ENCODE measurements around the gene UROS.

UROS gene

GRCh38 chr10:125845617-125846016 lies 22.6 kb upstream of the UROS start:
- DNase-seq (no peak), ATAC-seq (ENCODE audit: insufficient read depth, low read depth) (no peak)
- no peaks in the 10 kb centered on the region for H3K4me1 ChIP-seq (ENCODE audit: insufficient read depth, low read length)
- TF ChIP-seq, protein P1, sequence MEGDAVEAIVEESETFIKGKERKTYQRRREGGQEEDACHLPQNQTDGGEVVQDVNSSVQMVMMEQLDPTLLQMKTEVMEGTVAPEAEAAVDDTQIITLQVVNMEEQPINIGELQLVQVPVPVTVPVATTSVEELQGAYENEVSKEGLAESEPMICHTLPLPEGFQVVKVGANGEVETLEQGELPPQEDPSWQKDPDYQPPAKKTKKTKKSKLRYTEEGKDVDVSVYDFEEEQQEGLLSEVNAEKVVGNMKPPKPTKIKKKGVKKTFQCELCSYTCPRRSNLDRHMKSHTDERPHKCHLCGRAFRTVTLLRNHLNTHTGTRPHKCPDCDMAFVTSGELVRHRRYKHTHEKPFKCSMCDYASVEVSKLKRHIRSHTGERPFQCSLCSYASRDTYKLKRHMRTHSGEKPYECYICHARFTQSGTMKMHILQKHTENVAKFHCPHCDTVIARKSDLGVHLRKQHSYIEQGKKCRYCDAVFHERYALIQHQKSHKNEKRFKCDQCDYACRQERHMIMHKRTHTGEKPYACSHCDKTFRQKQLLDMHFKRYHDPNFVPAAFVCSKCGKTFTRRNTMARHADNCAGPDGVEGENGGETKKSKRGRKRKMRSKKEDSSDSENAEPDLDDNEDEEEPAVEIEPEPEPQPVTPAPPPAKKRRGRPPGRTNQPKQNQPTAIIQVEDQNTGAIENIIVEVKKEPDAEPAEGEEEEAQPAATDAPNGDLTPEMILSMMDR (IDR thresholded peaks at IDR 0.05; ENCODE audit: borderline replicate concordance, extremely low read depth, low read length, poor library complexity, severe bottlenecking), result no peak
- TF ChIP-seq EZH2 (IDR thresholded peaks at IDR 0.05; ENCODE audit: borderline replicate concordance, low read depth, low read length, severe bottlenecking), result no peak
- H3K4me3 ChIP-seq (ENCODE audit: low read depth in 1 of 2, low read length in 2 of 2), result no peak overlapping the region
- H3K4me2 ChIP-seq (ENCODE audit: insufficient read depth, low read length), result no peak overlapping the region
- H3K79me2 ChIP-seq (ENCODE audit: insufficient read depth, low read length), result no peaks in the 10 kb centered on the region
- no peak overlapping the region for H3K27ac ChIP-seq (ENCODE audit: low read length)
- H4K20me1 ChIP-seq (ENCODE audit: insufficient read depth, low read length), result no peaks in the 10 kb centered on the region
- peaks cover 19% of the 10 kb centered on the region; the same call in 1 of the 2 replicates for H3K36me3 ChIP-seq (ENCODE audit: insufficient read depth, low read length)
- H3K9ac ChIP-seq (ENCODE audit: low read depth, low read length), result no peak overlapping the region
- no peaks in the 10 kb centered on the region for H3K27me3 ChIP-seq (ENCODE audit: insufficient read depth, low read length, poor library complexity)
- H2AFZ ChIP-seq (ENCODE audit: low read depth, low read length), result no peak overlapping the region
- no peaks in the 10 kb centered on the region for H3K9me3 ChIP-seq (ENCODE audit: insufficient read depth, low read length, severe bottlenecking)

DNA sequence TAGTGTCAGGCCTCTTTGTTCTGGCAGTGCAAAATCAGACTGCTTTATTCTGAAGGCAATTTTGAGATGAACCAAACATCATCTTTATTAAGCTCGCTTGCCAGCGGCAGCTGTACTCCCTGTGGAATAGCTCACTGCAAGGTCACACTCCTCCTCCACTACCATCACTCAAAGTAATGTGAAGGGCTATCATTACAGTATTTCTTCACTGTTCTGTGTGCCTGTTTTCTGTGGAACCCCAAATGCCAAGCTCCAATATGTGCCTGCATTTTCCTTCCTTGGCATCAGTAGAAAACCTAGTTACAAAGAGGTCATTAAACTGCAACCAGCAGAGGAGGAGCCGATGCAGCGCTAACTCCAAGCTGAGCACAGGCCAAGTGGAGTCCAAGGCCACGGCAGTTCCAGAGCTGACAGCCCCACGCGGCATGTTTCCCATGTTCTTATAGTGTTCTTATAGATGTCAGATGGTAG lies 21.7 kb upstream of the UROS start:
- no peaks in the 10 kb centered on the region for H4K20me1 ChIP-seq (ENCODE audit: insufficient read depth, low read length)
- H3K27me3 ChIP-seq (ENCODE audit: insufficient read depth, low read length, poor library complexity), result no peaks in the 10 kb centered on the region
- no peak overlapping the region for H3K9ac ChIP-seq (ENCODE audit: low read depth, low read length)
- no peak overlapping the region for H2AFZ ChIP-seq (ENCODE audit: low read depth, low read length)
- no peak overlapping the region for H3K4me2 ChIP-seq (ENCODE audit: insufficient read depth, low read length)
- H3K36me3 ChIP-seq (ENCODE audit: insufficient read depth, low read length), result peaks cover 25% of the 10 kb centered on the region
- H3K9me3 ChIP-seq (ENCODE audit: insufficient read depth, low read length, severe bottlenecking), result no peaks in the 10 kb centered on the region
- no peak for ATAC-seq (ENCODE audit: insufficient read depth, low read depth)
- DNase-seq, result no peak
- TF ChIP-seq, protein P1 (IDR thresholded peaks at IDR 0.05; ENCODE audit: borderline replicate concordance, extremely low read depth, low read length, poor library complexity, severe bottlenecking), result no peak
- no peak for TF ChIP-seq EZH2 (IDR thresholded peaks at IDR 0.05; ENCODE audit: borderline replicate concordance, low read depth, low read length, severe bottlenecking)
- no peaks in the 10 kb centered on the region for H3K79me2 ChIP-seq (ENCODE audit: insufficient read depth, low read length)
- no peaks in the 10 kb centered on the region for H3K4me1 ChIP-seq (ENCODE audit: insufficient read depth, low read length)
- H3K4me3 ChIP-seq (ENCODE audit: low read depth in 1 of 2, low read length in 2 of 2), result no peak overlapping the region
- H3K27ac ChIP-seq (ENCODE audit: low read length), result no peak overlapping the region

- Histone ChIP-seq H3K36me3 (ENCODE audit: insufficient read depth, low read length) (peaks cover 29% of the 10 kb centered on the region), H3K27me3 (ENCODE audit: insufficient read depth, low read length, poor library complexity) (no peaks in the 10 kb centered on the region), H2AFZ (ENCODE audit: low read depth, low read length) (no peak overlapping the region), H4K20me1 (ENCODE audit: insufficient read depth, low read length) (no peaks in the 10 kb centered on the region), H3K4me2 (ENCODE audit: insufficient read depth, low read length) (no peak overlapping the region), H3K27ac (ENCODE audit: low read length) (no peak overlapping the region), H3K4me3 (ENCODE audit: low read depth in 1 of 2, low read length in 2 of 2) (no peak overlapping the region), H3K4me1 (ENCODE audit: insufficient read depth, low read length) (no peaks in the 10 kb centered on the region), H3K79me2 (ENCODE audit: insufficient read depth, low read length) (no peaks in the 10 kb centered on the region), H3K9me3 (ENCODE audit: insufficient read depth, low read length, severe bottlenecking) (no peaks in the 10 kb centered on the region), H3K9ac (ENCODE audit: low read depth, low read length) (no peak overlapping the region)
- TF ChIP-seq, protein P1 (IDR thresholded peaks at IDR 0.05; ENCODE audit: borderline replicate concordance, extremely low read depth, low read length, poor library complexity, severe bottlenecking), result no peak
- no peak for TF ChIP-seq EZH2 (IDR thresholded peaks at IDR 0.05; ENCODE audit: borderline replicate concordance, low read depth, low read length, severe bottlenecking)
- DNase-seq (no peak), ATAC-seq (ENCODE audit: insufficient read depth, low read depth) (no peak; the same call in 2 of the 3 replicates)
Observed at GRCh38 chr10:125843603-125844329, 20.7 kb upstream of the UROS start.
